K562 (cell line): ENCODE results near the gene PRSS50. TPM values are rescaled to one million over a fixed set of nuclear protein-coding genes. Genes with fewer than 3 reads are reported as not detected.

Source experiments
- ATAC-seq: fragments of 200-7000 bp; cut with Tn5 transposase; 3 replicates; pipeline ENCODE4 v1.9.1; 2020; ENCODE audit warnings: moderate library complexity
- BruUV-seq: library from RNA; stranded (reverse); fragments of 400-500 nt; replicated peaks from 2 replicates; lab custom pipeline; 2021; lab: Mats Ljungman, UMichigan
- CTCF ChIA-PET: fragments of 300-600 bp; formaldehyde crosslinking; extraction: SDS; loops from one replicate; lab custom pipeline; 2021; ENCODE audit warnings: low intra/inter-chr PET ratio; lab: Yijun Ruan, JAX
- POLR2A ChIA-PET: fragments of 300-600, 350-650 bp; sonication (Branson Sonifier 250); formaldehyde crosslinking; extraction: SDS; loops from one replicate; lab custom pipeline; 2021; ENCODE audit warnings: antibody characterized with exemption, inconsistent platforms; lab: Yijun Ruan, JAX
- DNase-seq, 4 experiments: peaks; one replicate each; pipeline versions ENCODE4 v3.0.0 to v3.0.0-alpha.2; 2011 to 2018; ENCODE audit warnings: low spot score in 3 of 4, mixed read lengths in 3 of 4; ENCODE audit errors: extremely low read depth in 1 of 4
- FAIRE-seq: peaks from 2 replicates; lab custom pipeline; 2011; peaks lifted over from hg19 to GRCh38; lab: Jason Lieb, UNC
- H2AFZ ChIP-seq: 2 replicates; pipeline ENCODE4 v1.6.0; 2011; ENCODE audit warnings: low read depth, low read length, control low read depth, inconsistent platforms
- H3K27ac ChIP-seq: fragments of 200-600 bp; 3 replicates; pipeline ENCODE4 v1.8.0; 2011; ENCODE audit warnings: low read depth, mild to moderate bottlenecking, control low read depth, inconsistent platforms, low read length, moderate library complexity, mixed read lengths; ENCODE audit errors: extremely low read depth
- H3K27me3 ChIP-seq, 2 experiments: fragments of 300-600 bp in 1 of 2; 2 replicates in 1 of 2; 3 replicates in 1 of 2; pipeline versions ENCODE4 v1.6.0 to v1.8.0; 2011; ENCODE audit warnings: inconsistent platforms in 2 of 2, low read length in 2 of 2, mild to moderate bottlenecking in 1 of 2, mixed read lengths in 1 of 2, moderate library complexity in 1 of 2; ENCODE audit not compliant: control insufficient read depth in 2 of 2, insufficient read depth in 2 of 2
- H3K36me3 ChIP-seq: fragments of 300-600 bp; 3 replicates; pipeline ENCODE4 v1.8.0; 2011; ENCODE audit warnings: mild to moderate bottlenecking, low read length, inconsistent platforms; ENCODE audit not compliant: control insufficient read depth, insufficient read depth
- H3K4me1 ChIP-seq, 2 experiments: fragments of 200-600 bp in 1 of 2; replicated peaks in 1 of 2; 2 replicates in 1 of 2; 3 replicates in 1 of 2; pipeline versions ENCODE4 v1.5.1 to v1.8.0; 2011; ENCODE audit warnings: inconsistent platforms in 2 of 2, low read length in 2 of 2, mild to moderate bottlenecking in 1 of 2, mixed read lengths in 1 of 2, moderate library complexity in 1 of 2; ENCODE audit not compliant: control insufficient read depth in 2 of 2, insufficient read depth in 2 of 2
- H3K4me2 ChIP-seq: 2 replicates; pipeline ENCODE4 v1.6.1; 2011; ENCODE audit warnings: low read length, control low read depth, inconsistent platforms, mixed read lengths; ENCODE audit not compliant: insufficient read depth
- H3K4me3 ChIP-seq: fragments of 200-600 bp; sonication (generic), shearing (Covaris generic); 2 replicates; pipeline ENCODE4 v1.5.1; 2016; ENCODE audit warnings: control low read depth, inconsistent platforms
- H3K79me2 ChIP-seq: fragments of 200-600 bp; 3 replicates; pipeline ENCODE4 v1.8.0; 2011; ENCODE audit warnings: low read length, inconsistent platforms; ENCODE audit not compliant: control insufficient read depth, insufficient read depth
- H3K9ac ChIP-seq, 2 experiments: 2 replicates each; pipeline versions ENCODE4 v1.6.0 to v1.6.1; 2011; ENCODE audit warnings: low read depth in 2 of 2, low read length in 2 of 2, control low read depth in 1 of 2, inconsistent platforms in 1 of 2, mild to moderate bottlenecking in 1 of 2, mixed read lengths in 1 of 2; ENCODE audit not compliant: insufficient read depth in 1 of 2
- H3K9me1 ChIP-seq: one replicate; pipeline ENCODE4 v1.6.0; 2011; ENCODE audit warnings: inconsistent platforms, mild to moderate bottlenecking, low read length, moderate library complexity; ENCODE audit not compliant: control insufficient read depth, insufficient read depth
- H3K9me3 ChIP-seq: replicated peaks from 2 replicates; pipeline ENCODE4 v1.5.1; 2011; ENCODE audit warnings: low read depth, low read length, inconsistent platforms; ENCODE audit not compliant: control insufficient read depth, insufficient read depth
- H4K20me1 ChIP-seq: replicated peaks from 2 replicates; pipeline ENCODE4 v1.6.1; 2011; ENCODE audit warnings: low read length, inconsistent platforms, mixed read lengths; ENCODE audit not compliant: control insufficient read depth, insufficient read depth
- HOMEZ ChIP-seq: fragments of 250-450 bp; sonication (Bioruptor Pico); IDR thresholded peaks from 2 replicates; pipeline ENCODE4 v1.4.0; 2020; ENCODE audit warnings: mild to moderate bottlenecking, moderate library complexity
- IFI16 ChIP-seq: fragments of 250-450 bp; sonication (Bioruptor Pico); IDR thresholded peaks from 2 replicates; pipeline ENCODE4 v2.1.2; 2022; ENCODE audit warnings: mild to moderate bottlenecking, inconsistent platforms
- MYNN ChIP-seq, 2 experiments: sonication (generic); formaldehyde crosslinking in 1 of 2; IDR thresholded peaks; 2 replicates each; pipeline versions ENCODE4 v1.5.0 to v1.6.1; 2016 to 2020; ENCODE audit warnings: antibody characterized with exemption in 1 of 2, missing genetic modification reagents in 1 of 2
- SRF ChIP-seq, 2 experiments: fragments of 250-450, 450-650 bp in 1 of 2; sonication (Bioruptor Pico) in 1 of 2; sonication (generic) in 1 of 2; formaldehyde crosslinking; IDR thresholded peaks; 2 replicates each; pipeline versions ENCODE4 v1.5.0 to v1.5.1; 2020 to 2022; ENCODE audit warnings: mild to moderate bottlenecking in 1 of 2, missing genetic modification reagents in 1 of 2
- THAP7 ChIP-seq: fragments of 250-450 bp; sonication (Bioruptor Pico); IDR thresholded peaks from 2 replicates; pipeline ENCODE4 v1.5.0; 2021
- ZNF707 ChIP-seq: fragments of 250-450 bp; sonication (Bioruptor Pico); conservative IDR thresholded peaks from 2 replicates; pipeline ENCODE4 v1.8.0; 2022; ENCODE audit warnings: inconsistent platforms, mild to moderate bottlenecking, moderate library complexity
- ZNF766 ChIP-seq: fragments of 200-800 bp; sonication (Bioruptor generic); conservative IDR thresholded peaks from 2 replicates; pipeline ENCODE4 v1.6.1; 2016; ENCODE audit warnings: missing genetic modification characterization, missing compliant biosample characterization
- WGBS: fragments of 100-300 bp; shearing (Covaris generic); methylation state at CpG from one replicate; pipeline ENCODE4 v1.1.6; 2016; ENCODE audit warnings: low coverage, mixed read lengths; ENCODE audit not compliant: insufficient coverage; ENCODE audit errors: missing lambda C conversion rate; 5-methylcytosine and 5-hydroxymethylcytosine counted together
- in situ Hi-C: fragments of 300-500 bp; cut with MboI; formaldehyde crosslinking; loops from 4 replicates; pipeline ENCODE4 v1.15.0; 2018; ENCODE audit warnings: inconsistent platforms, mixed read lengths
- intact Hi-C: fragments of 100-400 bp; cut with micrococcal nuclease; formaldehyde crosslinking; loops from 2 replicates; pipeline ENCODE4 v1.14.2; 2022
- polyA plus RNA-seq, 8 experiments: library from polyadenylated mRNA; depleted of rRNA in 4 of 8; stranded (reverse) in 5 of 8; unstranded in 3 of 8; fragments of >200 nt; fragmentation: Nextera tagmentation in 2 of 8; fragmentation: Illumina TruSeq in 1 of 8; extraction: Ambion mirVana in 2 of 8; extraction: Trizol in 1 of 8; gene quantifications; 2 replicates each; pipeline versions ENCODE4 v1.2.1 to v1.2.3, GENCODE V29; 2011 to 2014; ENCODE audit warnings: inconsistent platforms in 1 of 8, missing spikeins in 1 of 8
- total RNA-seq, 7 experiments: library from RNA; depleted of rRNA in 6 of 7; stranded (reverse); fragments of >200 nt in 6 of 7; fragmentation: Illumina TruSeq in 2 of 7; extraction: Trizol in 2 of 7; gene quantifications; 2 replicates each; pipeline versions ENCODE4 v1.2.1 to v1.2.3, GENCODE V29; 2011 to 2021; ENCODE audit warnings: low replicate concordance in 1 of 7
- TF ChIP-seq, protein P1 (sequence below): fragments of 200-400 bp; formaldehyde crosslinking; IDR thresholded peaks from 2 replicates; pipeline ENCODE4 v1.6.1; 2017; ENCODE audit warnings: mild to moderate bottlenecking, low read depth, low read length, moderate library complexity

The PRSS50 gene
- total and polyA plus RNA-seq, 9 of the 15 experiments (the other 6 are each of a cell fraction or from before 2014, with no cell fraction given), result 0.01 TPM; not detected in 8

- Histone ChIP-seq H3K79me2 (no peaks in the 10 kb centered on the region), H2AFZ (no peak overlapping the region), H3K36me3 (no peaks in the 10 kb centered on the region), H3K27ac (no peak overlapping the region), H3K9me1 (no peaks in the 10 kb centered on the region), H4K20me1 (peaks cover 23% of the 10 kb centered on the region), H3K9me3 (no peaks in the 10 kb centered on the region), H3K4me1 (no peaks in the 10 kb centered on the region), H3K4me2 (no peak overlapping the region), H3K27me3 (peaks cover 14 to 60% of the 10 kb centered on the region in 2 experiments), H3K9ac (no peak overlapping the region), H3K4me3 (no peak overlapping the region)
- 8% methylated on average over 2 of the region's 2 CpGs for WGBS
- FAIRE-seq (no peak), DNase-seq (no peak), ATAC-seq (no peak)
- in situ Hi-C loops (loop anchor here (10.0 kb wide), 1 partner anchor 643 kb away; no protein-coding TSS in a partner anchor), intact Hi-C loops (no loop called here)
- BruUV-seq, result no TSS peak
- CTCF ChIA-PET, result no interaction called here
- no peak for TF ChIP-seq THAP7 (CRISPR knock-in tag)
- peak in 1 of 2 experiments; percentile 51; a peak in 1 of 4 replicates for TF ChIP-seq SRF (CRISPR knock-in tag; IDR thresholded peaks at IDR 0.05)
- POLR2A ChIA-PET, result interaction anchor here (0.6 kb wide), 1 partner anchor 46 kb away, joined by 3 read pairs; no protein-coding TSS in a partner anchor
Measured at GRCh38 chr3:46711305-46711704, 6.4 kb downstream of the PRSS50 start.

GRCh38 chr3:46710671-46711295 lies 6.9 kb downstream of the PRSS50 start:
- Histone ChIP-seq H3K4me1 (no peaks in the 10 kb centered on the region), H4K20me1 (peaks cover 25% of the 10 kb centered on the region), H3K36me3 (no peaks in the 10 kb centered on the region), H3K4me3 (no peak overlapping the region), H3K4me2 (no peak overlapping the region), H3K27me3 (peaks cover 12 to 64% of the 10 kb centered on the region in 2 experiments; a peak in 4 of 5 replicates), H3K79me2 (no peaks in the 10 kb centered on the region), H3K9me1 (no peaks in the 10 kb centered on the region), H3K9ac (no peak overlapping the region), H3K9me3 (no peaks in the 10 kb centered on the region), H2AFZ (no peak overlapping the region), H3K27ac (no peak overlapping the region)
- 3% methylated on average over 6 of the region's 6 CpGs for WGBS
- DNase-seq, result no peak
- no peak for ATAC-seq
- POLR2A ChIA-PET, result interaction anchor here (0.6 to 1.1 kb wide), 5 partner anchors 9 to 542 kb away, joined by 3 to 6 read pairs (median 3); partner anchors contain the start of gene NBEAL2
- TF ChIP-seq HOMEZ (CRISPR knock-in tag) (no peak), ZNF766 (CRISPR knock-in tag) (no peak), IFI16 (CRISPR knock-in tag) (no peak), MYNN (IDR thresholded peaks at IDR 0.05) (no peak), MYNN (CRISPR knock-in tag; IDR thresholded peaks at IDR 0.05) (no peak), ZNF707 (CRISPR knock-in tag) (no peak)
- TF ChIP-seq, protein P1, sequence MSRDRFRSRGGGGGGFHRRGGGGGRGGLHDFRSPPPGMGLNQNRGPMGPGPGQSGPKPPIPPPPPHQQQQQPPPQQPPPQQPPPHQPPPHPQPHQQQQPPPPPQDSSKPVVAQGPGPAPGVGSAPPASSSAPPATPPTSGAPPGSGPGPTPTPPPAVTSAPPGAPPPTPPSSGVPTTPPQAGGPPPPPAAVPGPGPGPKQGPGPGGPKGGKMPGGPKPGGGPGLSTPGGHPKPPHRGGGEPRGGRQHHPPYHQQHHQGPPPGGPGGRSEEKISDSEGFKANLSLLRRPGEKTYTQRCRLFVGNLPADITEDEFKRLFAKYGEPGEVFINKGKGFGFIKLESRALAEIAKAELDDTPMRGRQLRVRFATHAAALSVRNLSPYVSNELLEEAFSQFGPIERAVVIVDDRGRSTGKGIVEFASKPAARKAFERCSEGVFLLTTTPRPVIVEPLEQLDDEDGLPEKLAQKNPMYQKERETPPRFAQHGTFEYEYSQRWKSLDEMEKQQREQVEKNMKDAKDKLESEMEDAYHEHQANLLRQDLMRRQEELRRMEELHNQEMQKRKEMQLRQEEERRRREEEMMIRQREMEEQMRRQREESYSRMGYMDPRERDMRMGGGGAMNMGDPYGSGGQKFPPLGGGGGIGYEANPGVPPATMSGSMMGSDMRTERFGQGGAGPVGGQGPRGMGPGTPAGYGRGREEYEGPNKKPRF, result no peak
- FAIRE-seq, result no peak
- BruUV-seq, result no TSS peak
- intact Hi-C loops, result no loop called here
- in situ Hi-C loops, result loop anchor here (10.0 kb wide), 1 partner anchor 644 kb away; no protein-coding TSS in a partner anchor
- CTCF ChIA-PET, result no interaction called here
